ENCODE measurements around the gene OSBP2.
A peak's percentile ranks its signal among the peaks of the same experiment; 100 is the strongest.
"Not testable (repeated sequence)": the region's sequence is repeated elsewhere in the genome, so short reads cannot be mapped to it uniquely, and the experiment has no call there.

Gene OSBP2

DNA sequence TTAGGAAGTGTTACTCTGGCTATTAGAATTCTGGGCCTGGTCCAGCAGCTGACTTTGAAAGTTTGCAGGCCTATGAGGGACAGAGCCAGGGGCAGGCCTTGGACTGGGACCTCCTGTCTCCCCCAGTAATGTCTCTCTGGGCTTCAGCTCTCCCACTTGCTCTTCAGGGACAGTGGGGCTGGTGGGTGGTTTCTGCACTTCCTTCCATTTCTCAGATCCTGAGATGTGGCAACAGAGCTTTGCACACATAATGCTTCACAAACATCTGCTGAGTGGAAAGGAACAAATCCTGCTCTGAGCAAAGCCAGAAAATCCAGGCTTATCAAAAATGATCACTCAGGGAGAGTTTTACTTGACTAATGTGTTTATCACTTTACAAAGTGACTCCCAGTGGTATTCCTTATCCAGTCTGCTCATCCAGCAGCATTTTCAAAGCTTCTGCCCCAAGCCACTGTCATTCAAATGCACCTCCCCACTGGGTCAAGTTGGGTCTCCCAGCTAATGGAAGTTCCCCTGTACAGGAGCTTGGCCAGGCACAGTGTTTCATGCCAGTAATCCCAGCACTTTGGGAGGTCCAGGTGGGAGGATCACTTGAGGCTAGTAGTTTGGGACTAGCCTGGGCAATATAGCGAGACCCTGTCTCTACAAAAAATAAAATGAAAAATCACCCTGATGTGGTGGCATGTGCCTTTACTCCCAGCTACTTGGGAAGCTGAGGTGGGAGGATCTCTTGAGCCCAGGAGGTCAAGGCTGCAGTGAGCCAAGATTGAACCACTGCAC is 13.5 kb upstream of the OSBP2 start:
- no peak for DNase-seq

DNA sequence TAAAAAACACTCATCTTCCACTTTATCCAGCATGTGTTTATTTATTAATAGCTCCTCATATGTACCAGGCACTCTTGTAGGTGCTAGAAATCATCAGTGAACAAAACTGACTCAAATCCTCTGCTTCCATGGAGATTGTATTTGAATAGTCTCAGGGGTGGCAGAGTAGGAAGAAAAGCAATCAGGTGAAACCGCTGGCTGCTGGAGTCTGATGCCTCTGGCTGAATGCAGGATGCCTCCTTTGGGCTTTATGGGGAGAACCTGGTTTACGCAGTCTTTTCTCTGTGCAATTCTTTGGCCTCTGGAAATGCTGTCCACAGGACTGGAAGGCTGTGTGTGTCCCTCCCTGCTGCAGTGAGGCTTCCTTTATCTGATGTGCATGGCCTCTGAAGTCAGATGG is 12.8 kb upstream of the OSBP2 start:
- DNase-seq: no peak

GRCh38 chr22:30685178-30685577 is 9.5 kb upstream of the OSBP2 start:
- no peak for DNase-seq

- DNase-seq: no peak
These were observed 7.3 kb upstream of the OSBP2 start for GRCh38 chr22:30687358-30687757.

GRCh38 chr22:30689622-30690021 is 5.1 kb upstream of the OSBP2 start:
- no peak for DNase-seq

DNA sequence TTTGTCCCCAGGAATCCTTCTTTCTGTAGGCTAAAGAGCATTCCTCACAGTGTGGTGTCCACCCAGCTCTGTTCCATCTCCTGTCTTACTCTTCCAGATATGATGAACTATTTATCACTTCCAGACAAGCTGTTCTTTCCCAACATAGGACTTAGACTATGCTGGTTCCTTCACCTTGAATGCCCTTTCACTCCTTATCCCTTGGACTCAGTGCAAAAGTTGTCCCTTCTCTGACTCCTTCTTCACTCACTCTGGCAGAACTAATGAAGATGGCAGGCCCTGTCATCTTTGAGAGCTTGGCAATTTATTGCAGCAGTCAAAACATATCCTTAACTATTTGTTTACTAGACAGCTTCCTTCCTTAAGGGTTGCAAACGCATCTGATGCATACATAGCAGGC is 3.5 kb upstream of the OSBP2 start:
- no peak for DNase-seq

GRCh38 chr22:30694171-30694639 is 469 bp upstream of the OSBP2 start:
- peak; percentile 66 for DNase-seq

DNA sequence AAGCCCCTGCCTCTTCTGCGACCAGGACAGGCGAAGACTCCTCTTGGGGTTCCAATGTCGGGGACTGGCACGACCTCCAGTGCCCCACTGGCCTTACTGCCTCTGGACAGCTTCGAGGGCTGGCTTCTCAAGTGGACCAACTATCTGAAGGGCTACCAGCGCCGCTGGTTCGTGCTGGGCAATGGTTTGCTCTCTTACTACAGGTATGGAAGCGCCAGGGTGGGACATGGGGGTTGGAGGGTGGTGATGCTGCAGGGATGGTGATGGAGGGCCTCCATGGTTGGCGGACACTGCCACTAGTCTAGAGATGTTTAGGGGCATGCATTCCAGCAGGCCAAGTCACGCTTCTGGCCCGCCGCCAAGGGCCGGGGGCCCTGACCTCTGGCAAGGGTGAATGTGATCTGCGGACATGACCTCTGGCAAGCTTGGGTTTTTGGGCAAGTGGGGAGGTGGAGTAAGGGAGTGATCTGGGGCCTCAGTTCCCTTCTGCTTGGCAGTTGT is 727 bp downstream of the OSBP2 start:
- no peak for DNase-seq

DNA sequence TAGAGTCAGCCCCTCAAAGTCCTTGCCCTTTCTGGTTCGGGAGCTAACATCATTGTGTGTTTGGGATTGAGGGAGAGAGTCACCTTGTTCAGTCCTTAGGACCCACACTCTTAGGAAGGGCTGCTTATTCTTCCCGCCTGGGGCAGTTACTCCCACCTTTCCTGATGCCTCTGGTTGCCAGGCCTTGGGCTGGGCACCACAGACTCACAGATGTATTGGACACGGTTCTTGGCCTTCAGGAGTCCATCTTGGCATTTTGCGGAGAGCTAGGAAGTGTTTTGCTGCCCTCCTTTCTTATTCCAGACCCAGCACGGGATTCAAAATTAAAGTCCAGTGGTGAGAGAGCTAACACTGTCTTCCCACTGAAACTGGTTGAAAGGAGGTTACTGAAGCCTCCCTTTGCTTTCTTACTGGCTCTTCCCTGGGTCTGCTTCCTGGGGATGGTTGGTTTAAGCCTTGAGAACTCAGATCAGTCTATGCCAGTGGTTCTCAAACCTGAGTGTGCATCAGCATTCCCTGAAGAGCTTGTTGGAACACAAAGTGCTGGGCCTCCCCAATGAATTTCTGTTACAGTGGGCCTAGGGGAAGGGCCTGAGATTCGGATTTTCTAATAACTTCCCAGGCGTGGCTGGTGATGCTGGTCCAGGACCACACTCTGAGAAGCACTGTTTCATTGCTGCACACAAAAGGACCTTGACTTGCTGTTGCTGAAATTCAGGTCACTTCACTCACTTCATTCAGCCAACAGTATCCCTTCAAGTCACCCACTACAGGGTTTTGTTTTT is 1.4 kb downstream of the OSBP2 start:
- DNase-seq: no peak

DNA sequence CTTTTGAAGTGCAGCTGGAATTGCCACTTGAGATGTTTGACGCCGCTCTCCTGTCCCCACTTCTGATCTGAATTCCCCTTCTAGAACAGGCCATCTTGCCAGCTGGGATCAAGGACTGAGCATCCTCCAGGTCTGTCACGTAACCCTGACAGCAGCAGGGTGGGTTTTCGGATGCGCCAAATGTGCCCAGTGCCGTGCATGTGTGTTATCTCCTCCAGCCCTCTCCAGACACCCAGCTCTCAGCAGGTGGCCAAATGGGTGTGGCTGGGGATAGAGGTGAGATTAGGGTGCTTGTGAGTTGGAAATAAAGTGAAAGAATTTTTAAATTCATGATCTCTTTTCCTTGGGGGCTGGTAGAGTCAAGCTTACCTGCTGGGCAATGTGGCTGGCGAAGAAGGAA is 3.3 kb downstream of the OSBP2 start:
- no peak for DNase-seq

- no peak for DNase-seq
These were observed 7.2 kb downstream of the OSBP2 start for GRCh38 chr22:30701872-30702271.

- no peak for DNase-seq
These were observed 8.2 kb downstream of the OSBP2 start for GRCh38 chr22:30702856-30703255.

- no peak for DNase-seq
These were observed 10.3 kb downstream of the OSBP2 start for GRCh38 chr22:30704978-30705377.

- no peak for DNase-seq
These were observed 11.3 kb downstream of the OSBP2 start for GRCh38 chr22:30705710-30706651.

GRCh38 chr22:30709980-30710379 is 15.3 kb downstream of the OSBP2 start:
- DNase-seq: not testable (repeated sequence)

DNA sequence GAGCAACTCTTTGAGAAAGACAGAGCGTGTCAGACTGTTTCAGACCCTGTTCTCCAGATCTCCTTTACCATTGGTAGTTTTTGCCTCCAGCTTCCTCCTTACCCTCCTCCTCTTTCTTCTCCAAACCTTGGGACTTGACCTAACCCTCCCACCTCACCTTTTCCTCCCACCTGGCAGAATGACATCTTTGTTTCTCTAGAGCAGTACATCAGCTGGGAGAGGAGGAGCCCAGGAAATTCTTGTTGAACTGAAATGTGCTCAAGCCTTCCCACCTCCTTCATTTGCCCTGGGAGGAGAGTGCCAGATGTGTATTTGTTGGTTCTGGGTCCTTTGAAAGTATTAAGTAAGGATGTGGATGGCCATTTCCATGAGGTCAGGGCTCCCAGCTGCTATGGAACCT is 17.4 kb downstream of the OSBP2 start:
- DNase-seq: no peak

- DNase-seq: no peak
These were observed 19.4 kb downstream of the OSBP2 start for GRCh38 chr22:30714062-30714461.

- no peak for DNase-seq
These were observed 22.8 kb downstream of the OSBP2 start for GRCh38 chr22:30717331-30717921.

GRCh38 chr22:30717952-30718351 is 23.3 kb downstream of the OSBP2 start:
- DNase-seq: no peak

GRCh38 chr22:30718491-30718890 is 23.8 kb downstream of the OSBP2 start:
- DNase-seq: no peak

DNA sequence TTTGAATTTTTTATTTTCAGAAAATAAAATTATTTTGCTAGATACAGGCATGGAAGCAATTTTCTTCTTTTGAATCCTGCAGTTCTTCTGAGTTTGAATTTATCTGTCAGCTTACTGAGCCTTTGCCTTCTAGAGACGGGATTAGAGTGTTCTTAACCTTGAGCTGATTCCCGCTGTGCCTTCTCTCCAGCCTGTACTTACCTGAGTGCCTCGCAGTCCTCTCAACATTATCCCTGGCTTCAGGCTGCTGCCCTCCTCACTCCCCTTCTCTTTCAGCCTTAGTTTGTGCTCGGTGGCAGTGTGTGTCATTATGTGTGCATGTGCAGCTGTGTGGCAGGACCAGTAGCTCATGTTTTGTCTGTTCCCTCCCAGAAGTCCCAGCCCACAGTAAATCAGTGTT is 24.3 kb downstream of the OSBP2 start:
- DNase-seq: no peak

- no peak for DNase-seq
These were observed 25.7 kb downstream of the OSBP2 start for GRCh38 chr22:30720263-30720837.
